ENCODE results near the gene MAP1LC3C.
A peak's percentile ranks its signal among the peaks of the same experiment; 100 is the strongest.

Gene MAP1LC3C

DNA sequence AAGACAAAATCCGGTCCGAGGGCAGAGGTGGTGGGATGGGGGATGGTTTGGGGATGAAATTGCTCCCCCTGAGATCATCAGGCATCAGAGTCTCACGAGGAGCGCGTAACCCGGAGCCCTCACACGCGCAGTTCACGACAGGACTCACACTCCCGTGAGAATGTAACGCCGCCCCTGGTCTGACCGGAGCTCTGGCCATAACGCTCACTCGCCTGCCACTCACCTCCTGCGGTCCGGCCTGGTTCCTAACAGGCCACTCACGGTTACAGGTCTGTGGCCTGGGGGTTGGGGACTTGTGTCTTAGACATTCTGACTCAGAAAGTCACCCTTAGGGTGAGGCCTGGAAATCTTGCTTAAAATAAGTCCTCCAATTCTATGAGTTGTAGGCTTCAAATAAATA lies 19.8 kb downstream of the MAP1LC3C start:
- no peak for DNase-seq (ENCODE audit: low read depth, low spot score)
- Histone ChIP-seq H3K4me3 (no peak overlapping the region), H3K9ac (ENCODE audit: insufficient read length) (no peak overlapping the region), H3K9me3 (ENCODE audit: low read depth, low read length) (no peaks in the 10 kb centered on the region), H3K36me3 (ENCODE audit: insufficient read depth, low read length) (no peaks in the 10 kb centered on the region), H3K27ac (no peak overlapping the region)
- TF ChIP-seq EZH2 (IDR thresholded peaks at IDR 0.05) (no peak), FOXP2 (optimal IDR thresholded peaks at IDR 0.05; ENCODE audit: control extremely low read depth, extremely low read length, insufficient read depth) (no peak), POLR2AphosphoS5 (IDR thresholded peaks at IDR 0.05; ENCODE audit: borderline replicate concordance, low read depth, low read length) (no peak)

GRCh38 chr1:241976229-241976628 lies 22.7 kb downstream of the MAP1LC3C start:
- no peak overlapping the region for H3K27ac ChIP-seq
- H3K4me3 ChIP-seq, result no peak overlapping the region
- DNase-seq (ENCODE audit: low read depth, low spot score), result no peak
- no peaks in the 10 kb centered on the region for H3K9me3 ChIP-seq (ENCODE audit: low read depth, low read length)
- H3K36me3 ChIP-seq (ENCODE audit: insufficient read depth, low read length), result no peaks in the 10 kb centered on the region
- no peak overlapping the region for H3K9ac ChIP-seq (ENCODE audit: insufficient read length)
- no peak for TF ChIP-seq POLR2AphosphoS5 (IDR thresholded peaks at IDR 0.05; ENCODE audit: borderline replicate concordance, low read depth, low read length)
- TF ChIP-seq FOXP2 (optimal IDR thresholded peaks at IDR 0.05; ENCODE audit: control extremely low read depth, extremely low read length, insufficient read depth), result no peak
- TF ChIP-seq EZH2 (IDR thresholded peaks at IDR 0.05), result no peak

DNA sequence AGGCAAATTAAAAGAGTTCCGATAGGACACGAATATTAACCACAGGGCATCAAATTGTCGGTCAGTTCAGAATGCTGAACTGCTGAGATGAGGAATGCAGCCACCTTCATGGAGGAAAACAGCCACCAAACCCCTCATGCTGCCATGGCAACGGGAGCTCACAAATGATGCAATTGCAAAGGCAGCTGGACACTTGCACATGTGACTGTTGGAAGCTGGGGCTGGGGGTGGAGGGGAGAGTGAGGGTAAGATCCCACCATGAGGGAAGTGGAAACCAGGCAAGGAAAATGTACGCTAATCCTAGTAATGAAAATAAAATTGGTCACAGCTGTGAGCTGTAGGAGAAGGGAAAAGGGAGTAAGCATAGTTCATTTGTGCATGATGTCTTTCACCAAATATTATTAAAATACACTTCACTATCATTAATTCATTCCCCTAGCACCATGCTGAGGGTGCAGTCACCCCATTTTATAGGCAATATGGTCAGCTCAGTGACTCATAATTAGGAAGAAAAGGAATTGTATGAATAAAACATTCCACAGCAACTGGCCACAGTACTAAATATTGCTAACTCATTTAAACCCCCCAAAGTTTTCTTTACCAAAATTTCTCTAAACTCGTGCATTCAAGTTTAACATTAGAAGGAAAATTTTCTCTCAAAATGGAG lies 26.1 kb downstream of the MAP1LC3C start:
- Histone ChIP-seq H3K9me3 (ENCODE audit: low read depth, low read length) (no peaks in the 10 kb centered on the region), H3K4me3 (no peak overlapping the region), H3K36me3 (ENCODE audit: insufficient read depth, low read length) (no peaks in the 10 kb centered on the region), H3K9ac (ENCODE audit: insufficient read length) (no peak overlapping the region), H3K27ac (peak overlapping the region; percentile 51; the same call in 1 of the 2 replicates)
- no peak for DNase-seq (ENCODE audit: low read depth, low spot score)
- TF ChIP-seq EZH2 (IDR thresholded peaks at IDR 0.05) (no peak), POLR2AphosphoS5 (IDR thresholded peaks at IDR 0.05; ENCODE audit: borderline replicate concordance, low read depth, low read length) (no peak), FOXP2 (optimal IDR thresholded peaks at IDR 0.05; ENCODE audit: control extremely low read depth, extremely low read length, insufficient read depth) (no peak)

DNA sequence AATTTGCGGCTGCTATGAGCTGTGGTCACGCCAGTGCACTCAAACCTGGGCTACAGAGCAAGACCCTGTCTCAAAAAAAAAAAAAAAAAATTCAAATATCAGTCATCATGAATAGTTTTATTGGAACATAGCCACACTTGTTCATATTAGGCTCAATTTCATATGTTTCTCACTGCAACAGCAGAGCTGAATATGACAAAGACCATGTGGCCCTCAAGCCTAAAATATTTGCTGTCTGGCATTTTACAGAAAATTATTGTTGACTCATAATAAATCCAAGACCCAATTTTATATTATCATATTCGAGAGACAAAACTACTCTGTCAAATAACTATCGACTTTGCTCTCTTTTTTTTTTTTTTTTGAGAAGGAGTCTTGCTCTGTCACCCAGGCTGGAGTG lies 30.3 kb downstream of the MAP1LC3C start:
- no peaks in the 10 kb centered on the region for H3K9me3 ChIP-seq (ENCODE audit: low read depth, low read length)
- no peak for TF ChIP-seq FOXP2 (optimal IDR thresholded peaks at IDR 0.05; ENCODE audit: control extremely low read depth, extremely low read length, insufficient read depth)
- TF ChIP-seq POLR2AphosphoS5 (IDR thresholded peaks at IDR 0.05; ENCODE audit: borderline replicate concordance, low read depth, low read length), result no peak
- no peak for TF ChIP-seq EZH2 (IDR thresholded peaks at IDR 0.05)
- no peaks in the 10 kb centered on the region for H3K36me3 ChIP-seq (ENCODE audit: insufficient read depth, low read length)
- no peak overlapping the region for H3K4me3 ChIP-seq
- no peak overlapping the region for H3K9ac ChIP-seq (ENCODE audit: insufficient read length)
- no peak overlapping the region for H3K27ac ChIP-seq
- DNase-seq (ENCODE audit: low read depth, low spot score), result no peak

GRCh38 chr1:241964550-241965282 lies 34.2 kb downstream of the MAP1LC3C start:
- H3K36me3 ChIP-seq (ENCODE audit: insufficient read depth, low read length), result no peaks in the 10 kb centered on the region
- no peak for TF ChIP-seq POLR2AphosphoS5 (IDR thresholded peaks at IDR 0.05; ENCODE audit: borderline replicate concordance, low read depth, low read length)
- TF ChIP-seq EZH2 (IDR thresholded peaks at IDR 0.05), result no peak
- TF ChIP-seq FOXP2 (optimal IDR thresholded peaks at IDR 0.05; ENCODE audit: control extremely low read depth, extremely low read length, insufficient read depth), result no peak
- H3K4me3 ChIP-seq, result no peak overlapping the region
- no peak overlapping the region for H3K9ac ChIP-seq (ENCODE audit: insufficient read length)
- no peak overlapping the region for H3K27ac ChIP-seq
- no peaks in the 10 kb centered on the region for H3K9me3 ChIP-seq (ENCODE audit: low read depth, low read length)
- DNase-seq (ENCODE audit: low read depth, low spot score), result no peak

GRCh38 chr1:241963722-241964121 lies 35.2 kb downstream of the MAP1LC3C start:
- no peaks in the 10 kb centered on the region for H3K9me3 ChIP-seq (ENCODE audit: low read depth, low read length)
- no peak overlapping the region for H3K9ac ChIP-seq (ENCODE audit: insufficient read length)
- no peak for DNase-seq (ENCODE audit: low read depth, low spot score)
- TF ChIP-seq EZH2 (IDR thresholded peaks at IDR 0.05) (no peak), FOXP2 (optimal IDR thresholded peaks at IDR 0.05; ENCODE audit: control extremely low read depth, extremely low read length, insufficient read depth) (no peak), POLR2AphosphoS5 (IDR thresholded peaks at IDR 0.05; ENCODE audit: borderline replicate concordance, low read depth, low read length) (no peak)
- H3K36me3 ChIP-seq (ENCODE audit: insufficient read depth, low read length), result no peaks in the 10 kb centered on the region
- H3K27ac ChIP-seq, result no peak overlapping the region
- no peak overlapping the region for H3K4me3 ChIP-seq

DNA sequence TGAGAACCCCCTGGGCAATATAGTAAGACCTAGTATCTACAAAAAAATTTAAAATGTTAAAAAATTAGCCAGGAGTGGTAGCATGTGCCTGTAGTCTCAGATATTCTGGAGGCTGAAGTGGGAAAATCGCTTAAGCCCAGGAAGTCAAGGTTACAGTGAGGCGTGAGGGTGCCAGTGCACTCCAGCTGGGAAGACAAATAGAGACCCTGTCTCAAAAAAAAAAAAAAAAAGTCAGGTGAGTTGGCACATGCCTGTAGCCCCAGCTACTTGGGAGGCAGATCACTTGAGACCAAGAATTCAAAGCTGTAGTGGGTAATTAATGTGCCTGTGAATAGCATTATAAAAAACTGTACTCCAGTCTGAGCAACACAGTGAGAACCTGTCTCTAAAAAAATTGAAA lies 36.7 kb downstream of the MAP1LC3C start:
- H3K4me3 ChIP-seq, result no peak overlapping the region
- no peak for DNase-seq (ENCODE audit: low read depth, low spot score)
- H3K9me3 ChIP-seq (ENCODE audit: low read depth, low read length), result no peaks in the 10 kb centered on the region
- H3K9ac ChIP-seq (ENCODE audit: insufficient read length), result no peak overlapping the region
- TF ChIP-seq EZH2 (IDR thresholded peaks at IDR 0.05) (no peak), FOXP2 (optimal IDR thresholded peaks at IDR 0.05; ENCODE audit: control extremely low read depth, extremely low read length, insufficient read depth) (no peak), POLR2AphosphoS5 (IDR thresholded peaks at IDR 0.05; ENCODE audit: borderline replicate concordance, low read depth, low read length) (no peak)
- no peak overlapping the region for H3K27ac ChIP-seq
- no peaks in the 10 kb centered on the region for H3K36me3 ChIP-seq (ENCODE audit: insufficient read depth, low read length)

DNA sequence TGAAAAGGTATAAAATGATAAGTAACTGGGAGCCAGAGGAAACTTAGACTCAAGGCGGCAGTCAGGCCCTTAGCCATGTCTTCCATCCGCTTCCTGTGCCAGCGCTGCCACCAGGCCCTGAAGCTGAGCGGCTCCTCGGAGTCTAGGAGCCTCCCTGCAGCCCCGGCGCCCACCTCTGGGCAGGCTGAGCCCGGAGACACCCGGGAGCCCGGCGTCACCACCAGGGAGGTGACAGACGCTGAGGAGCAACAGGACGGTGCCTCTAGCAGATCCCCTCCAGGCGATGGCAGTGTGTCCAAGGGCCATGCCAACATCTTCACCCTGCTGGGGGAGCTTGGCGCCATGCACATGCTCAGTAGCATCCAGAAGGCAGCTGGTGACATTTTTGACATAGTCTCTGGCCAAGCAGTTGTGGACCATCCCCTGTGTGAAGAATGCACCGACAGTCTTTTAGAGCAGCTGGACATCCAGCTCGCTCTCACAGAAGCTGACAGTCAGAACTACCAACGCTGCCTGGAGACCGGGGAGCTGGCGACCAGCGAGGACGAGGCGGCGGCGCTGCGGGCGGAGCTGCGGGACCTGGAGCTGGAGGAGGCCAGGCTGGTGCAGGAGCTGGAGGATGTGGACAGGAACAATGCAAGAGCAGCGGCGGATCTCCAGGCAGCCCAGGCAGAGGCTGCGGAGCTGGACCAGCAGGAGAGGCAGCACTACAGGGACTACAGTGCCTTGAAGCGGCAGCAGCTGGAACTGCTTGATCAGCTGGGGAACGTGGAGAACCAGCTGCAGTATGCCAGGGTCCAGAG lies 41.0 kb downstream of the MAP1LC3C start, which contains the start of gene BECN2:
Gene BECN2 (plus strand): TSS at position 76 of the 803 bp plus-strand sequence. CDS start 0 bp downstream, at position 76.
- no peak within 1 kb of the TSS for H3K27ac ChIP-seq
- no peak within 1 kb of the TSS for H3K9ac ChIP-seq (ENCODE audit: insufficient read length)
- no peak within 1 kb of the TSS for H3K4me3 ChIP-seq
- no peak for DNase-seq (ENCODE audit: low read depth, low spot score)
- no peaks in the 10 kb centered on the region for H3K9me3 ChIP-seq (ENCODE audit: low read depth, low read length)
- H3K36me3 ChIP-seq (ENCODE audit: insufficient read depth, low read length), result no peaks in the 10 kb centered on the region
- TF ChIP-seq POLR2AphosphoS5 (IDR thresholded peaks at IDR 0.05; ENCODE audit: borderline replicate concordance, low read depth, low read length) (no peak), FOXP2 (optimal IDR thresholded peaks at IDR 0.05; ENCODE audit: control extremely low read depth, extremely low read length, insufficient read depth) (no peak), EZH2 (IDR thresholded peaks at IDR 0.05) (no peak)
